ENCODE measurements around the gene BTBD1. TPM values are rescaled to one million over a fixed set of nuclear protein-coding genes. Genes with fewer than 3 reads are reported as not detected.

BTBD1 gene
- polyA plus RNA-seq, result 10 to 100 TPM; 30.1 to 66.5 (median 35.2) TPM
- long read RNA-seq, donor 1, result 0 reads
- long read RNA-seq, donor 2, transcript BTBD1-201 (8 exons, 3,297 nt), result major isoform, 19 of 45 reads
- long read RNA-seq, donor 2, partial matches to known transcripts, result 26 of 45 reads
- long read RNA-seq, donor 2, other reads (novel, unspliced or antisense), result 0 of 45 reads
- long read RNA-seq, donor 3, transcript BTBD1-201 (8 exons, 3,297 nt), result major isoform, 9 of 35 reads
- long read RNA-seq, donor 3, partial matches to known transcripts, result 26 of 35 reads
- long read RNA-seq, donor 3, other reads (novel, unspliced or antisense), result 0 of 35 reads
- long read RNA-seq, donor 4, partial matches to known transcripts, result 0 of 1 reads
- long read RNA-seq, donor 4, other reads (novel, unspliced or antisense), result 0 of 1 reads
- long read RNA-seq, donor 5, transcript BTBD1-201 (8 exons, 3,297 nt), result major isoform, 7 of 7 reads
- long read RNA-seq, donor 5, partial matches to known transcripts, result 0 of 7 reads
- long read RNA-seq, donor 5, other reads (novel, unspliced or antisense), result 0 of 7 reads
- long read RNA-seq, donor 6, transcript BTBD1-201 (8 exons, 3,297 nt), result major isoform, 14 of 26 reads
- long read RNA-seq, donor 6, partial matches to known transcripts, result 12 of 26 reads
- long read RNA-seq, donor 6, other reads (novel, unspliced or antisense), result 0 of 26 reads
- long read RNA-seq, donor 7, transcript BTBD1-201 (8 exons, 3,297 nt), result major isoform, 64 of 103 reads
- long read RNA-seq, donor 7, partial matches to known transcripts, result 33 of 103 reads
- long read RNA-seq, donor 7, other reads (novel, unspliced or antisense), result 6 of 103 reads
- long read RNA-seq, donor 8, partial matches to known transcripts, result 0 of 4 reads
- long read RNA-seq, donor 8, other reads (novel, unspliced or antisense), result 0 of 4 reads
- long read RNA-seq, donor 9, partial matches to known transcripts, result 0 of 1 reads
- long read RNA-seq, donor 9, other reads (novel, unspliced or antisense), result 0 of 1 reads
- long read RNA-seq, donor 10, transcript BTBD1-201 (8 exons, 3,297 nt), result major isoform, 15 of 62 reads
- long read RNA-seq, donor 10, partial matches to known transcripts, result 47 of 62 reads
- long read RNA-seq, donor 10, other reads (novel, unspliced or antisense), result 0 of 62 reads

DNA sequence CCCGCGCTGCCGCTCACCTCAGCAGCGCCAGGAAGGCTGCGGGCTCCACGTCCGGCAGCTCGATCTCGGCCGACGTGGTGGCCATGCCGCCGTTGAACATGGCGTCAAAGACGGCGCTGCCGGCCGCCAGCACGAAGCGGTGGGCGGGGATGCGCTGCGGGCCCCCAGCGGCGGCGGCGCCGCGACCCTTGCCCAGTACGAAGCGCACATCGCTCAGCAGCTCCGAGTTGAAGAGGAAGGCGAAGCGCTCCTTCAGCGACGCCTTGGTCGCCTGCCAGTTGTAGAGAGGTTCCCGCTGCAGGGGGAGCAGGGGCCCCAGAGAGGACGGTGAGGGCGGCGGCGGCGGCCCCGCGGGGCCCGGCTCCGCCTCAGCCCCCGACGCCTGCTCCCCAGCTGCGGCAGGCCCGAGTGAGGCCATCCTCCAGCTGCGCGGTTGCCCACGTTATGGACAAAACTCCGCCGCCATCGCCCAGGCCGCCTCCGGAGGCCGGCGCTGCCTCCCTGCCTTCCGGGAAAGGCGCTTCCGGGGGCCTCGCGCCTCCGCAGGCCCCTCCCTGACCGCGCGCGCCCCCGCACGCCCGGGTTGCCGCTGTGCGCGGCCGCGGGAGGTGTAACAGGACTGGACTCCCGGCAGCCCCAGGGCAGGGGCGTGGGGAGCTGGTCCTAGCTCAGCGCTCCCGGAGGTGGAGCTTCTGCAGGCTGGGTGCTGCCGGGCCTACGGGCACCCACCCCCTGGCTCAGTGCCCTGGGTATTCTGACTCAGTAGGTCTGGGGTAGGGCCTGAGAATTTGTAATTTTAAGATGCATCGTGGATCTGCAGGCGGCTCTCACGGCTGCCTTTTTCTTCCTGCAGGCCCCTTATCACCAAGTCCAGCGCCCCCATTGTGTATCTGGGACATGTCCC is at the start of gene BTBD1:
Gene BTBD1, minus strand, starts transcription at position 519 of the 904 bp plus-strand sequence. Its CDS starts 101 bp downstream, at position 418.
- H3K27ac ChIP-seq (ENCODE audit: low read depth in 1 of 3, low read length in 2 of 3), result peak within 1 kb of the TSS; percentile 86 to 98 (median 96)
- H3K4me1 ChIP-seq (ENCODE audit: control insufficient read depth in 3 of 3, insufficient read depth in 2 of 3, low read depth in 1 of 3, low read length in 2 of 3), result peaks cover 13 to 24% (median 19%) of the 10 kb centered on the region in 3 donors
- DNase-seq (peak; percentile 93 to 97), FAIRE-seq (no peak)
- no peaks in the 10 kb centered on the region for H3K27me3 ChIP-seq (ENCODE audit: control insufficient read depth in 3 of 3, insufficient read depth in 3 of 3, low read length in 3 of 3)
- H3K4me3 ChIP-seq (ENCODE audit: low read depth in 1 of 3, low read length in 3 of 3), result peak within 1 kb of the TSS; percentile 71 to 100 (median 99)
- no peaks in the 10 kb centered on the region for H3K36me3 ChIP-seq (ENCODE audit: control insufficient read depth in 3 of 3, insufficient read depth in 2 of 3, low read depth in 1 of 3, low read length in 3 of 3)
- H3K9me3 ChIP-seq (ENCODE audit: control insufficient read depth in 2 of 2, insufficient read depth in 1 of 2, low read depth in 1 of 2, low read length in 1 of 2), result no peaks in the 10 kb centered on the region
- 0 to 1% (median 0%) methylated on average over 52 to 90 of the region's 90 CpGs for WGBS, 3 donors

- no peaks in the 10 kb centered on the region for H3K4me1 ChIP-seq (ENCODE audit: control insufficient read depth in 3 of 3, insufficient read depth in 2 of 3, low read depth in 1 of 3, low read length in 2 of 3)
- no peak overlapping the region for H3K4me3 ChIP-seq (ENCODE audit: low read depth in 1 of 3, low read length in 3 of 3)
- no peaks in the 10 kb centered on the region for H3K9me3 ChIP-seq (ENCODE audit: control insufficient read depth in 2 of 2, insufficient read depth in 1 of 2, low read depth in 1 of 2, low read length in 1 of 2)
- FAIRE-seq (no peak), DNase-seq (no peak)
- H3K27me3 ChIP-seq (ENCODE audit: control insufficient read depth in 3 of 3, insufficient read depth in 3 of 3, low read length in 3 of 3), result no peaks in the 10 kb centered on the region
- H3K27ac ChIP-seq (ENCODE audit: low read depth in 1 of 3, low read length in 2 of 3), result no peak overlapping the region
- 77 to 86% (median 85%) methylated on average over 11 of the region's 11 CpGs for WGBS, 3 donors
- no peaks in the 10 kb centered on the region for H3K36me3 ChIP-seq (ENCODE audit: control insufficient read depth in 3 of 3, insufficient read depth in 2 of 3, low read depth in 1 of 3, low read length in 3 of 3)
Observed at GRCh38 chr15:83115831-83116565, 48.9 kb upstream of the BTBD1 start.

DNA sequence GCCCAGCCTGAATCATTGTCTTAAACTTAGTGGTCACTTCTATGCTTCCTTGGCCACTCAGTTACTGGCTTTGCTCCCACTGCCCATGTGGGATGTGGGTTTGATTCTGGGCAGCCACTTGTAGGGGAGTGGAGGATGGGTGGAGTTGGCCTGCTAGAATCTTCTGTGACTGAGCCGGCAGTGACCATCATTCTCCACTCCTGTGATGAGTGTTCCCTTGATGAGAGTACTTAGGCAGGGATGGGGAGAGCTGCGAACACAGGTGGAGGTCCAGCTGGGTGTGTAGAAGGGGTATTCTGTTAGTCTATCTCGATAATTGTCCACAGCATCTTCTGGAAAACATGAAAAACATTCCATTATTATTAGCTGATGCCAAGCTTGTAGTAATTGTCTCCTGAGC is 48.4 kb upstream of the BTBD1 start:
- Histone ChIP-seq H3K4me1 (ENCODE audit: control insufficient read depth in 3 of 3, insufficient read depth in 2 of 3, low read depth in 1 of 3, low read length in 2 of 3) (no peaks in the 10 kb centered on the region), H3K36me3 (ENCODE audit: control insufficient read depth in 3 of 3, insufficient read depth in 2 of 3, low read depth in 1 of 3, low read length in 3 of 3) (no peaks in the 10 kb centered on the region), H3K27me3 (ENCODE audit: control insufficient read depth in 3 of 3, insufficient read depth in 3 of 3, low read length in 3 of 3) (no peaks in the 10 kb centered on the region), H3K9me3 (ENCODE audit: control insufficient read depth in 2 of 2, insufficient read depth in 1 of 2, low read depth in 1 of 2, low read length in 1 of 2) (no peaks in the 10 kb centered on the region), H3K4me3 (ENCODE audit: low read depth in 1 of 3, low read length in 3 of 3) (no peak overlapping the region), H3K27ac (ENCODE audit: low read depth in 1 of 3, low read length in 2 of 3) (no peak overlapping the region)
- DNase-seq (no peak), FAIRE-seq (no peak)
- 77 to 90% (median 83%) methylated on average over 3 of the region's 3 CpGs for WGBS, 3 donors

GRCh38 chr15:83114856-83115255 is 47.8 kb upstream of the BTBD1 start:
- Histone ChIP-seq H3K4me1 (ENCODE audit: control insufficient read depth in 3 of 3, insufficient read depth in 2 of 3, low read depth in 1 of 3, low read length in 2 of 3) (no peaks in the 10 kb centered on the region), H3K27me3 (ENCODE audit: control insufficient read depth in 3 of 3, insufficient read depth in 3 of 3, low read length in 3 of 3) (peaks cover 0 to 1% (median 0%) of the 10 kb centered on the region in 3 donors), H3K9me3 (ENCODE audit: control insufficient read depth in 2 of 2, insufficient read depth in 1 of 2, low read depth in 1 of 2, low read length in 1 of 2) (no peaks in the 10 kb centered on the region), H3K4me3 (ENCODE audit: low read depth in 1 of 3, low read length in 3 of 3) (no peak overlapping the region), H3K27ac (ENCODE audit: low read depth in 1 of 3, low read length in 2 of 3) (no peak overlapping the region), H3K36me3 (ENCODE audit: control insufficient read depth in 3 of 3, insufficient read depth in 2 of 3, low read depth in 1 of 3, low read length in 3 of 3) (no peaks in the 10 kb centered on the region)
- no peak for DNase-seq
- WGBS, 3 donors, result 89 to 94% (median 93%) methylated on average over 6 of the region's 6 CpGs
- no peak for FAIRE-seq

DNA sequence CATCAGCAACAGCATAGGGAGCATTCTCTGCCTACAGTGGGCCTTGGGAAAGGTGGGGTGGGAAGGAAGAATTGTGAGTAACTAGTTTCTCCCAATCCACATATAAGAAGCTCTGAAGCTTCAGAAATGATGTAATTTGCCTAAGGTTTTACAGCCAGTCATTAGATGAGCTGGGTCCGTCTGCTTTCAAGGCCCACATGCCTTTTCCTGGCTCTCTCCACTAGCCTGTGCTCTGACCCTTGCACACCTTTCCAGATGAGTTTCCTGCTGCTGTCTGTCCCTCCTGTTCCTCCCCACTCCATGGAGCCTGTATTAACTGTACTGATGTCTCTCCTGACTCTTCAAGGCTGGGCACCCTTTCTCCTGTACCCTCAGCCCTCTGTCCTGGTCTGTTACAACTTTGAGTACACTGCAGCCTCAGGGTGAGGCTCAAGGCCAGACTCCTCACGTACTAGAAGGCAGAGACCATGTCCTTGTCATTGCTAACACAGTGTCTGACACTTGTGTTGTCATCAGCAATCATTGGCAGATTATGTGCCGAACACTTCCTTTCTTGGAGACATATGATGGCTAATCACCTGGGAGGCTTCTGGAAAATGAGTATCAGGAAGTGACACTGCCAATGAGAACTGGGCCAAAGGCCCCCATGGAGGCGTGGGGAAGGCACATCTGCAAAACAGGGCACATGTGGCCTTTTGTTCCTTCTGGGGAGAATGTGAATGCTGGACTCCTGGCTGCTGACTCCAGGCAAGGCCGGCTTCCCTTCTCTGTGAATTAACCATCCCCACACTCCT is 47.0 kb upstream of the BTBD1 start:
- DNase-seq (no peak), FAIRE-seq (no peak)
- no peaks in the 10 kb centered on the region for H3K4me1 ChIP-seq (ENCODE audit: control insufficient read depth in 3 of 3, insufficient read depth in 2 of 3, low read depth in 1 of 3, low read length in 2 of 3)
- peaks cover 0 to 9% (median 0%) of the 10 kb centered on the region in 3 donors for H3K27me3 ChIP-seq (ENCODE audit: control insufficient read depth in 3 of 3, insufficient read depth in 3 of 3, low read length in 3 of 3)
- no peak overlapping the region for H3K4me3 ChIP-seq (ENCODE audit: low read depth in 1 of 3, low read length in 3 of 3)
- no peaks in the 10 kb centered on the region for H3K36me3 ChIP-seq (ENCODE audit: control insufficient read depth in 3 of 3, insufficient read depth in 2 of 3, low read depth in 1 of 3, low read length in 3 of 3)
- no peak overlapping the region for H3K27ac ChIP-seq (ENCODE audit: low read depth in 1 of 3, low read length in 2 of 3)
- H3K9me3 ChIP-seq (ENCODE audit: control insufficient read depth in 2 of 2, insufficient read depth in 1 of 2, low read depth in 1 of 2, low read length in 1 of 2), result no peaks in the 10 kb centered on the region
- WGBS, 3 donors, result 65 to 84% (median 67%) methylated on average over 5 of the region's 5 CpGs

DNA sequence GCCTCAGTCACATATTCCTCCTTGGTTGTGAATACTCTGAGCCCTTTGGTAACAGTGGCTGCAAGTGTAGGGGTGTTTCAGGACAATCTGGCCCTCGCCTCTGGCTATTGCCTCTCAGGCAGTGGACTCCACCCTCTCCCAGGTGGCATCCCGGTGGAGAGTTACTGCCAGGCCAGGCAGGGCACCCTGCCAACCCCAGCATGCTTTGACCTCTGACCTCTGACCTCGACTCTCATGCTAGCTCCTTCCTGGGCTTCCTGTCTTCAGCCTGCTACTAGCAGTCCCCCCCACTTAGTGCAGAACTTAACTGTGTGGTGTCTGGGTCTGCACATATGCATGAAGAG is 45.9 kb upstream of the BTBD1 start:
- H3K27ac ChIP-seq (ENCODE audit: low read depth in 1 of 3, low read length in 2 of 3), result no peak overlapping the region
- no peak for FAIRE-seq
- H3K36me3 ChIP-seq (ENCODE audit: control insufficient read depth in 3 of 3, insufficient read depth in 2 of 3, low read depth in 1 of 3, low read length in 3 of 3), result no peaks in the 10 kb centered on the region
- H3K27me3 ChIP-seq (ENCODE audit: control insufficient read depth in 3 of 3, insufficient read depth in 3 of 3, low read length in 3 of 3), result peaks cover 0 to 20% (median 3%) of the 10 kb centered on the region in 3 donors
- WGBS, 3 donors, result 13 to 35% (median 26%) methylated on average over 3 of the region's 3 CpGs
- H3K4me1 ChIP-seq (ENCODE audit: control insufficient read depth in 3 of 3, insufficient read depth in 2 of 3, low read depth in 1 of 3, low read length in 2 of 3), result no peaks in the 10 kb centered on the region
- no peak for DNase-seq
- no peaks in the 10 kb centered on the region for H3K9me3 ChIP-seq (ENCODE audit: control insufficient read depth in 2 of 2, insufficient read depth in 1 of 2, low read depth in 1 of 2, low read length in 1 of 2)
- no peak overlapping the region for H3K4me3 ChIP-seq (ENCODE audit: low read depth in 1 of 3, low read length in 3 of 3)

Data from small intestine (tissue), 16 donors.